Thymus (tissue), 11 donors: ENCODE measurements around the gene TCF7L1. TPM values are rescaled to one million over a fixed set of nuclear protein-coding genes. Genes with fewer than 3 reads are reported as not detected.
A peak's percentile ranks its signal among the peaks of the same experiment; 100 is the strongest.

Experiments used
- DNase-seq, 9 donors: peaks; one replicate each; pipeline ENCODE4 v3.0.0-alpha.2; 2013; ENCODE audit warnings: low spot score in 9 of 9, low read depth in 6 of 9, missing footprints in 1 of 9
- H3K27ac ChIP-seq, 2 donors: one replicate each; pipeline ENCODE4 v1.5.1; 2013; ENCODE audit warnings: control low read depth in 1 of 2, low read depth in 1 of 2, low read length in 1 of 2, mild to moderate bottlenecking in 1 of 2, moderate library complexity in 1 of 2
- H3K27me3 ChIP-seq, 2 donors: one replicate each; pipeline ENCODE4 v1.5.1; 2013; ENCODE audit warnings: low read length in 1 of 2; ENCODE audit not compliant: control insufficient read depth in 2 of 2, insufficient read depth in 1 of 2
- H3K36me3 ChIP-seq, 2 donors: one replicate each; pipeline ENCODE4 v1.5.1; 2013; ENCODE audit warnings: low read length in 1 of 2, mild to moderate bottlenecking in 1 of 2, moderate library complexity in 1 of 2; ENCODE audit not compliant: control insufficient read depth in 2 of 2, insufficient read depth in 2 of 2
- H3K4me1 ChIP-seq, 2 donors: one replicate each; pipeline ENCODE4 v1.5.1; 2013; ENCODE audit warnings: low read length in 2 of 2; ENCODE audit not compliant: control insufficient read depth in 2 of 2, insufficient read depth in 2 of 2
- H3K4me3 ChIP-seq, 2 donors: one replicate each; pipeline ENCODE4 v1.5.1; 2013; ENCODE audit warnings: low read length in 2 of 2, control low read depth in 1 of 2, mild to moderate bottlenecking in 1 of 2
- H3K9me3 ChIP-seq, 2 donors: one replicate each; pipeline ENCODE4 v1.5.1; 2013; ENCODE audit warnings: low read length in 1 of 2, mild to moderate bottlenecking in 1 of 2; ENCODE audit not compliant: control insufficient read depth in 2 of 2, insufficient read depth in 1 of 2
- WGBS: extraction: QIAGEN DNeasy Blood & Tissue Kit; methylation state at CpG from one replicate; pipeline ENCODE4 v1.1.7; 2013; 5-methylcytosine and 5-hydroxymethylcytosine counted together
- polyA plus RNA-seq: library from polyadenylated mRNA; stranded (reverse); fragments of 200-250 nt; gene quantifications from one replicate; pipeline ENCODE4 v1.2.3, GENCODE V29; 2013
- total RNA-seq: library from RNA; stranded (reverse); fragments of 120-200 nt; gene quantifications from one replicate; pipeline ENCODE4 v1.2.4, GENCODE V29; 2013
- donor health status: healthy.

The TCF7L1 gene
- total and polyA plus RNA-seq, 2 donors: 0.90 to 6.6 TPM

GRCh38 chr2:85355521-85355920, 222.3 kb downstream of the TCF7L1 start:
- peaks cover 8 to 21% of the 10 kb centered on the region in 2 donors for H3K4me1 ChIP-seq
- WGBS: 96% methylated on average over 3 of the region's 3 CpGs
- no peak overlapping the region for H3K27ac ChIP-seq
- no peaks in the 10 kb centered on the region for H3K9me3 ChIP-seq
- H3K36me3 ChIP-seq: peaks cover 16 to 22% of the 10 kb centered on the region in 2 donors
- DNase-seq: no peak
- H3K4me3 ChIP-seq: peak overlapping the region in 1 of 2 donors; percentile 71
- no peaks in the 10 kb centered on the region for H3K27me3 ChIP-seq

GRCh38 chr2:85356186-85356585, 223.0 kb downstream of the TCF7L1 start:
- H3K27ac ChIP-seq: no peak overlapping the region
- no peaks in the 10 kb centered on the region for H3K9me3 ChIP-seq
- DNase-seq: no peak
- H3K36me3 ChIP-seq: peaks cover 10 to 18% of the 10 kb centered on the region in 2 donors
- no peaks in the 10 kb centered on the region for H3K27me3 ChIP-seq
- 97% methylated on average over 2 of the region's 2 CpGs for WGBS
- H3K4me3 ChIP-seq: no peak overlapping the region
- peaks cover 8 to 21% of the 10 kb centered on the region in 2 donors for H3K4me1 ChIP-seq

GRCh38 chr2:85357736-85358135, 224.5 kb downstream of the TCF7L1 start:
- H3K27ac ChIP-seq: no peak overlapping the region
- H3K27me3 ChIP-seq: no peaks in the 10 kb centered on the region
- peaks cover 8 to 21% of the 10 kb centered on the region in 2 donors for H3K4me1 ChIP-seq
- H3K36me3 ChIP-seq: peaks cover 9 to 18% of the 10 kb centered on the region in 2 donors
- no peaks in the 10 kb centered on the region for H3K9me3 ChIP-seq
- H3K4me3 ChIP-seq: no peak overlapping the region
- WGBS: 97% methylated on average over 3 of the region's 3 CpGs
- DNase-seq: no peak

Other genes with a start within 250 kb of the TCF7L1 start
- gene TMSB10, start 227.7 kb upstream of the TCF7L1 start, total RNA-seq: 4,492 TPM
- 5,628 TPM for gene TMSB10, start 227.7 kb upstream of the TCF7L1 start, polyA plus RNA-seq
- 32.6 TPM for gene KCMF1, start 162.2 kb upstream of the TCF7L1 start, total RNA-seq
- 32.5 TPM for gene KCMF1, start 162.2 kb upstream of the TCF7L1 start, polyA plus RNA-seq
- gene TGOLN2, start 194.6 kb downstream of the TCF7L1 start, total RNA-seq: 27.4 TPM
- gene TGOLN2, start 194.6 kb downstream of the TCF7L1 start, polyA plus RNA-seq: 33.4 TPM
- 9.9 TPM for gene RETSAT, start 221.1 kb downstream of the TCF7L1 start, total RNA-seq
- 12.8 TPM for gene RETSAT, start 221.1 kb downstream of the TCF7L1 start, polyA plus RNA-seq
- gene ELMOD3, start 221.4 kb downstream of the TCF7L1 start, total RNA-seq: 10.0 TPM
- gene ELMOD3, start 221.4 kb downstream of the TCF7L1 start, polyA plus RNA-seq: 21.7 TPM